Fibroblast of villous mesenchyme (primary cell): ENCODE measurements around the gene FFAR4. TPM values are rescaled to one million over a fixed set of nuclear protein-coding genes. Genes with fewer than 3 reads are reported as not detected.

ENCODE experiments used
- DNase-seq: peaks from one replicate; pipeline ENCODE4 v3.0.0-alpha.2; 2010; ENCODE audit warnings: low read depth
- H3K4me3 ChIP-seq: 2 replicates; pipeline ENCODE4 v1.5.1; 2011; ENCODE audit warnings: low read depth, mild to moderate bottlenecking, low read length
- CTCF ChIP-seq: IDR thresholded peaks from 2 replicates; pipeline ENCODE4 v1.5.1; 2012; ENCODE audit warnings: low read depth, mild to moderate bottlenecking, low read length; ENCODE audit not compliant: insufficient read depth
- total RNA-seq: library from RNA; depleted of rRNA; stranded (reverse); fragments of >200 nt; gene quantifications from 2 replicates; pipeline ENCODE4 v1.2.3, GENCODE V29; 2012

Gene FFAR4
- total RNA-seq, 1 donor, result not detected

DNA sequence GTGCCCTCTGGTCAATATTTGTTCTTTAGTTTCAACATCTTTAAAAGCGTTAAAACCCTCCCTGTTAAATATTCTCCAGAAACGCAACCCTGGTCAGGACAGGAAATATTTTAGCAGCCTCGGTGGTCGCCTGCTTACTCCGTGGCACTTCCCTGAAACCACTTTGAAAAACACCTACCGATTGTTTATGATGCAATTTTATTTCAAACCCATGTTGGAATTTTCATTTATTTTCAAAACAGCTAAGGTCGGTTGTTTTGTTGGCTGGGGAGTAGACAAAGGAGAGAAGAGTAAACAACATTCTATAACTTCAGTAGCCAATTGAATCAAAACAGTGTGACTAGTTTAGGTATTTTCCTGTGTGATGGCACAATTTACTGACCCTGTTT is 35.3 kb downstream of the FFAR4 start:
- no peak for DNase-seq
- no peak overlapping the region for H3K4me3 ChIP-seq
- no peak for TF ChIP-seq CTCF

GRCh38 chr10:93603023-93603422 is 36.6 kb downstream of the FFAR4 start:
- TF ChIP-seq CTCF, result no peak
- H3K4me3 ChIP-seq, result no peak overlapping the region
- DNase-seq, result no peak

DNA sequence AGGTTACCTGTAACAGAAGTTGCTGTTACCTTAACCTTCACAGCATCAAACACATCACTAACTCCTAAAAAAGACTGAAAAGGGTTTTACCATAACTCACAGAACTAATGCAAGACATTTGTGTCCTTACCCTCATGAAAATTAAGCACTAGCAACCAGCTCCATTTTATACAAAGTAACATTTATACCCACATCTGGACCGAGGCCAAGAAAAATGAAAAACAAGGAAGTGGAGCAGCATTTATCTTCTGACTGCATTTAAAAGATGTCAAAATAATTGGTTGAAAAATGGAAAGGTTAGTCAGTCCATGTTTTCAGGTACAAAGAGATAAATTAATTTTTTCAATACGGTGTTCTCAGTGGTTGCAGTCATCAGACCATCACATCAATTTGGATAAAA is 37.7 kb downstream of the FFAR4 start:
- TF ChIP-seq CTCF, result no peak
- no peak overlapping the region for H3K4me3 ChIP-seq
- no peak for DNase-seq

DNA sequence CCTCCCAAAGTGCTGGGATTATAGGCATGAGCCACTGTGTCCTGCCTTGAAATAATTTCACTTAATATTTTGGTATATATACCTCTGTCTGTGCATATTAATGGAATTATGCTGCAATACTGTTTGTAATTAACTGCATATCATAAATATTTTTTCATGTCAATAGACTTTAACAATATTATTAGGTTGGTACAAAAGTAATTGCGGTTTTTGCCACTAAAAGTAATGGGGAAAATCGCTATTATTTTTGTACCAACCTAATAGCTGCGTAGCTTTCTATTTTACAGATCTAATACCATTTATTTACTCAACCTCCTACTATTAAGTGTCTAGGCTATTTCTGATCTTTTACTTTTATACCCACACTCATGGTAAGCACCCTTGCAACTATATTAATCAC is 42.0 kb downstream of the FFAR4 start:
- no peak for DNase-seq
- H3K4me3 ChIP-seq, result no peak overlapping the region
- no peak for TF ChIP-seq CTCF

DNA sequence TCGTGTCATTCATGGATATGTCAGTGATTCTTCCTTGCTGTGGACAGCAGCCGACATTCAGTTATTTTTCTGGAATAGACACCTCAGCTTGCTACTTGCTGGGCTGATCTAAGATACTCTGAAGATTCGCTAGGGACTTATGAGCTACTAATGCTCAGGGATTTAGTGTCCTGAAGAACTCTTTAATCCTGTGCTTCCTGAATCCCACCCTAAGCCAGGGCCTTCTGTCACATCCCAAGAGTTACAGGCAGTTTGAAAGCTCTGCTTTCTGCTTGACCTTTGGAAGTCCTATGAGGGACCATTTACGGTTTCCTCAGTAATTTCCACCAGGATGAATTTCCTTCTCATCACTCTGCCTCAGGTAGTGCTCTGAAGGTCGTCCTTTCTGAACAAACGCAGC is 45.8 kb downstream of the FFAR4 start, which contains the start of gene PDE6C:
TSS of gene PDE6C (plus strand) at position 227 of the 400 bp plus-strand sequence. CDS start 189 bp downstream, outside the sequence.
- no peak within 1 kb of the TSS for H3K4me3 ChIP-seq
- TF ChIP-seq CTCF, result no peak
- DNase-seq, result no peak

DNA sequence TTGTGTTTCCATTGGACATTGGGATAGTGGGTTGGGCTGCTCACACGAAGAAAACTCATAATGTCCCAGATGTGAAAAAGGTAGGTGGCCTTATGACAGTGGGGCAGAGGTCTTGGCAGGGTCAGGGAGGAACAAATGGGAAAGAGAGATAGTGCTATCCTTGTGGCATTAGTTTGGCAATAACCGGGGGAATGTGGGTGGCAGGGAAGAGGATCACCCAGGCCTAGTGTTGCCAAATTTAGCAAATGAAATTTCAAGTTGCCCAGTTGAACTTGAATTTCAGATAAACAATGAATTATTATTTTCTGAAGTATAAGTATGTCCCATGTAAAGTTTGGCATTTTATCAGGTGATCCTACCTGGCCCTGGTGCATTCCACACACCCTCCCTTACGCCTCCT is 46.7 kb downstream of the FFAR4 start:
- TF ChIP-seq CTCF, result no peak
- DNase-seq, result no peak
- H3K4me3 ChIP-seq, result no peak overlapping the region

DNA sequence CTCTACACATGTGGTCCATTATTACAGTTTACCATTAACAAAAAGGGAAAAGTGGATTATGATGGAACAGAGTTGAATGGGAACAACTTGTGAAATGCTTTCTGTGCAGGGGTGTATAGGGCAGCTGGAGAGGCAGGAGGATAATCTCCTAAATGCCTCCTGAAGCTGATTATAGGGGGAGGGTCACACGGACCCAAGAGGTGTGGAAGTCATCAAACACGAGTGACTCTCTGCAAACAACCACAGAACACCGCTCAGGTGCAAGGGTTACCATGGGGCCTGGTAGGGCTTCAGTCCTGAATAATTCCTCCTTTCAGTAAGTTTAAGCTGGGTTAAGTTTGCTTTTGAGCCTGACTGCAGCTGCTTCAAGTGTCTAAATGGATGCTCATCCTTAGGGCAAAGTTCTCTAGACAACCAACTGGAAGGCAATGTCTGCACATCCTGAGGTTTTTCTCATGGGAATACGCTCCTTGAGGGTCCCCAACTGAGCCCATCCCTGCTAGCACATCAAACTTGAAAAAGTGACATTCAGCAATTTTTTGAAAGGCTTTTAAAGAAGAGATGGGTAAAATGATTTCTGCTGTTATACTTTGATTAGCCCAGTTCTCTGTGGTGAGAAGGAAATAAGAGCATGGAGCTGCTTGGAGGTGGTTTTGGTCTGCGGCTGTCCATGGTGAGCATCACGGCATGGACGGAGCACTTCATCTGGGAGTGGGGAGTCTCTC is 47.8 kb downstream of the FFAR4 start:
- no peak for DNase-seq
- no peak overlapping the region for H3K4me3 ChIP-seq
- no peak for TF ChIP-seq CTCF
